Upper lobe of left lung (tissue), 6 donors: ENCODE results near the gene CFAP221. TPM values are rescaled to one million over a fixed set of nuclear protein-coding genes. Genes with fewer than 3 reads are reported as not detected.

Experiments used
- ATAC-seq, 2 donors: fragments of 200-7000 bp; cut with Tn5 transposase; one replicate each; pipeline ENCODE4 v1.9.1; 2022; ENCODE audit warnings: mild to moderate bottlenecking in 2 of 2, moderate library complexity in 2 of 2; ENCODE audit not compliant: low FRiP score in 2 of 2
- DNase-seq, 2 donors: peaks; one replicate each; pipeline ENCODE4 v3.0.0-alpha.2; 2019 to 2020
- H3K27ac ChIP-seq, 4 donors: fragments of 200-600 bp; sonication (generic); one replicate each; pipeline ENCODE4 v1.5.1; 2016 to 2019
- H3K27me3 ChIP-seq, 4 donors: fragments of 200-600 bp; sonication (generic); one replicate each; pipeline ENCODE4 v1.5.1; 2017 to 2019
- H3K36me3 ChIP-seq, 4 donors: fragments of 200-600 bp; sonication (generic); one replicate each; pipeline ENCODE4 v1.5.1; 2016 to 2019
- H3K4me1 ChIP-seq, 4 donors: fragments of 200-600 bp; sonication (generic); one replicate each; pipeline ENCODE4 v1.5.1; 2018 to 2019
- H3K4me3 ChIP-seq, 4 donors: fragments of 200-600 bp; sonication (generic); one replicate each; pipeline ENCODE4 v1.5.1; 2017 to 2019; ENCODE audit warnings: mild to moderate bottlenecking in 2 of 4, moderate library complexity in 1 of 4
- H3K9me3 ChIP-seq, 4 donors: fragments of 200-600 bp; sonication (generic); one replicate each; pipeline ENCODE4 v1.5.1; 2018 to 2019
- CTCF ChIP-seq, 6 experiments: fragments of 450-650 bp in 4 of 6; fragments of 200-600 bp in 2 of 6; sonication (generic) in 2 of 6; IDR thresholded peaks; one replicate each; pipeline ENCODE4 v1.5.1; 2016 to 2019; ENCODE audit warnings: antibody characterized with exemption in 6 of 6
- EP300 ChIP-seq, 4 donors: sonication (generic); formaldehyde crosslinking; IDR thresholded peaks; one replicate each; pipeline ENCODE4 v1.5.1; 2017; ENCODE audit warnings: antibody characterized with exemption in 4 of 4, control low read depth in 2 of 4
- POLR2A ChIP-seq, 4 donors: fragments of 450-650 bp; IDR thresholded peaks; one replicate each; pipeline ENCODE4 v1.5.1; 2016 to 2017; ENCODE audit warnings: antibody characterized with exemption in 4 of 4, mild to moderate bottlenecking in 2 of 4
- POLR2AphosphoS5 ChIP-seq, 2 donors: sonication (generic); formaldehyde crosslinking; IDR thresholded peaks; one replicate each; pipeline ENCODE4 v1.5.1; 2017; ENCODE audit warnings: antibody characterized with exemption in 2 of 2
- WGBS, 2 donors: methylation state at CpG; one replicate each; pipeline ENCODE4 v1.1.5; 2017 to 2018; 5-methylcytosine and 5-hydroxymethylcytosine counted together
- total RNA-seq, 6 donors: library from RNA; depleted of rRNA in 4 of 6; stranded (reverse); fragments of >200 nt in 4 of 6; gene quantifications; one replicate each; pipeline versions ENCODE4 v1.1.0 to v1.2.1, GENCODE V29; 2016 to 2021
- donor health status: DM: no; HTN: no; CAD: no; lungs with moderate emphysema.
- donor health status: DM: no; HTN: yes; CAD: no; lungs with severe emphysema.

The CFAP221 gene
- total RNA-seq, 6 donors from 2014 or later, result 13.9 to 67.5 (median 30.9) TPM

GRCh38 chr2:119674711-119675500 is 130.7 kb downstream of the CFAP221 start:
- no peaks in the 10 kb centered on the region for H3K36me3 ChIP-seq
- 42 to 75% methylated on average over 7 to 10 of the region's 10 CpGs for WGBS, 2 donors
- no peaks in the 10 kb centered on the region for H3K27me3 ChIP-seq
- H3K27ac ChIP-seq, result peak overlapping the region in 1 of 4 donors; percentile 39
- no peak overlapping the region for H3K4me3 ChIP-seq
- TF ChIP-seq POLR2AphosphoS5 (IDR thresholded peaks at IDR 0.05), result no peak
- H3K9me3 ChIP-seq, result no peaks in the 10 kb centered on the region
- DNase-seq (peak; percentile 46 to 61), ATAC-seq (no peak)
- H3K4me1 ChIP-seq, result peaks cover 4 to 9% (median 5%) of the 10 kb centered on the region in 4 donors

GRCh38 chr2:119678021-119678656 is 133.9 kb downstream of the CFAP221 start:
- peak overlapping the region in 3 of 4 donors; percentile 54 to 99 (median 93) for H3K4me3 ChIP-seq
- peak in 1 of 2 donors; percentile 73 for DNase-seq
- WGBS, 2 donors, result 65 to 79% methylated on average over 15 to 18 of the region's 19 CpGs
- peaks cover 8 to 11% (median 9%) of the 10 kb centered on the region in 4 donors for H3K4me1 ChIP-seq
- no peaks in the 10 kb centered on the region for H3K9me3 ChIP-seq
- peaks cover 0 to 12% (median 5%) of the 10 kb centered on the region in 4 donors for H3K36me3 ChIP-seq
- no peaks in the 10 kb centered on the region for H3K27me3 ChIP-seq
- no peak for TF ChIP-seq CTCF (IDR thresholded peaks at IDR 0.05)
- TF ChIP-seq POLR2A (IDR thresholded peaks at IDR 0.05), result no peak
- TF ChIP-seq POLR2AphosphoS5 (IDR thresholded peaks at IDR 0.05), result no peak
- no peak for TF ChIP-seq EP300 (IDR thresholded peaks at IDR 0.05)
- no peak overlapping the region for H3K27ac ChIP-seq
- ATAC-seq, result no peak

- ATAC-seq (no peak), DNase-seq (no peak)
- Histone ChIP-seq H3K4me1 (peaks cover 8 to 10% (median 9%) of the 10 kb centered on the region in 4 donors), H3K4me3 (peak overlapping the region; percentile 54 to 99 (median 92)), H3K36me3 (peaks cover 0 to 12% (median 5%) of the 10 kb centered on the region in 4 donors), H3K9me3 (no peaks in the 10 kb centered on the region), H3K27ac (peak overlapping the region in 1 of 4 donors; percentile 77), H3K27me3 (no peaks in the 10 kb centered on the region)
- WGBS, 2 donors, result 4 to 8% methylated on average over 9 of the region's 9 CpGs
- TF ChIP-seq CTCF (IDR thresholded peaks at IDR 0.05) (no peak), POLR2A (IDR thresholded peaks at IDR 0.05) (no peak), POLR2AphosphoS5 (IDR thresholded peaks at IDR 0.05) (no peak), EP300 (IDR thresholded peaks at IDR 0.05) (no peak)
Measured at GRCh38 chr2:119679526-119679837, 135.2 kb downstream of the CFAP221 start.

GRCh38 chr2:119679846-119680245 is 135.6 kb downstream of the CFAP221 start:
- peaks cover 0 to 12% (median 5%) of the 10 kb centered on the region in 4 donors for H3K36me3 ChIP-seq
- 83 to 86% methylated on average over 2 of the region's 2 CpGs for WGBS, 2 donors
- no peak for DNase-seq
- H3K9me3 ChIP-seq, result no peaks in the 10 kb centered on the region
- peak overlapping the region in 3 of 4 donors; percentile 54 to 99 (median 93) for H3K4me3 ChIP-seq
- peaks cover 6 to 9% (median 9%) of the 10 kb centered on the region in 4 donors for H3K4me1 ChIP-seq
- no peak overlapping the region for H3K27ac ChIP-seq
- TF ChIP-seq EP300 (IDR thresholded peaks at IDR 0.05) (no peak), POLR2AphosphoS5 (IDR thresholded peaks at IDR 0.05) (no peak), CTCF (IDR thresholded peaks at IDR 0.05) (no peak), POLR2A (IDR thresholded peaks at IDR 0.05) (no peak)
- no peak for ATAC-seq
- no peaks in the 10 kb centered on the region for H3K27me3 ChIP-seq

GRCh38 chr2:119680457-119681202 is 136.4 kb downstream of the CFAP221 start:
- Histone ChIP-seq H3K4me1 (peaks cover 6 to 9% (median 9%) of the 10 kb centered on the region in 4 donors), H3K27me3 (no peaks in the 10 kb centered on the region), H3K4me3 (no peak overlapping the region), H3K9me3 (no peaks in the 10 kb centered on the region), H3K36me3 (peaks cover 0 to 12% (median 5%) of the 10 kb centered on the region in 4 donors), H3K27ac (no peak overlapping the region)
- WGBS, 2 donors, result 95 to 97% methylated on average over 13 of the region's 13 CpGs
- ATAC-seq (no peak), DNase-seq (no peak)
- no peak for TF ChIP-seq POLR2A (IDR thresholded peaks at IDR 0.05)
- no peak for TF ChIP-seq EP300 (IDR thresholded peaks at IDR 0.05)
- no peak for TF ChIP-seq POLR2AphosphoS5 (IDR thresholded peaks at IDR 0.05)
- TF ChIP-seq CTCF (IDR thresholded peaks at IDR 0.05), result no peak
